Neural crest cell (in vitro differentiated cells): ENCODE measurements around the gene FBXO3. TPM values are rescaled to one million over a fixed set of nuclear protein-coding genes. Genes with fewer than 3 reads are reported as not detected.
A peak's percentile ranks its signal among the peaks of the same experiment; 100 is the strongest.

Experiments used
- DNase-seq: peaks from one replicate; pipeline ENCODE4 v3.0.0; 2021; ENCODE audit warnings: low read depth, mixed read lengths, low spot score
- H3K27ac Mint-ChIP-seq: one replicate; pipeline ENCODE4 v1.8.0; 2021; ENCODE audit warnings: mild to moderate bottlenecking, mixed read lengths; ENCODE audit not compliant: unreplicated experiment
- H3K27me3 Mint-ChIP-seq: 2 replicates; pipeline ENCODE4 v1.8.0; 2021; ENCODE audit warnings: low read depth, mild to moderate bottlenecking, mixed read lengths
- H3K36me3 Mint-ChIP-seq: 2 replicates; pipeline ENCODE4 v1.8.0; 2021; ENCODE audit warnings: low read depth, mild to moderate bottlenecking, mixed read lengths
- H3K4me1 Mint-ChIP-seq: 2 replicates; pipeline ENCODE4 v1.8.0; 2021; ENCODE audit warnings: mixed read lengths
- H3K4me3 Mint-ChIP-seq: one replicate; pipeline ENCODE4 v1.8.0; 2021; ENCODE audit warnings: mild to moderate bottlenecking, mixed read lengths
- H3K9me3 Mint-ChIP-seq: 2 replicates; pipeline ENCODE4 v1.8.0; 2021; ENCODE audit warnings: mixed read lengths
- CTCF ChIP-seq: fragments of 200-600 bp; sonication (generic); conservative IDR thresholded peaks from 2 replicates; pipeline ENCODE4 v1.5.0; 2021; ENCODE audit warnings: antibody characterized with exemption, mild to moderate bottlenecking
- total RNA-seq: library from RNA; stranded (reverse); gene quantifications from 2 replicates; pipeline ENCODE4 v1.2.1, GENCODE V29; 2021

FBXO3 gene
- total RNA-seq, 1 donor from 2014 or later = 23.2 TPM

- no peaks in the 10 kb centered on the region for H3K36me3 Mint-ChIP-seq
- H3K27ac Mint-ChIP-seq = no peak overlapping the region
- H3K4me1 Mint-ChIP-seq = peaks cover 62% of the 10 kb centered on the region
- TF ChIP-seq CTCF = no peak
- H3K9me3 Mint-ChIP-seq = no peaks in the 10 kb centered on the region
- DNase-seq = peak; percentile 31
- H3K27me3 Mint-ChIP-seq = no peaks in the 10 kb centered on the region
- peak overlapping the region; percentile 82 for H3K4me3 Mint-ChIP-seq
Measured at GRCh38 chr11:33700063-33700501, 74.2 kb downstream of the FBXO3 start.

GRCh38 chr11:33699515-33700062, 74.7 kb downstream of the FBXO3 start:
- no peak for TF ChIP-seq CTCF
- H3K4me3 Mint-ChIP-seq = peak overlapping the region; percentile 82
- H3K27ac Mint-ChIP-seq = no peak overlapping the region
- DNase-seq = no peak
- no peaks in the 10 kb centered on the region for H3K27me3 Mint-ChIP-seq
- no peaks in the 10 kb centered on the region for H3K36me3 Mint-ChIP-seq
- peaks cover 62% of the 10 kb centered on the region for H3K4me1 Mint-ChIP-seq
- no peaks in the 10 kb centered on the region for H3K9me3 Mint-ChIP-seq

GRCh38 chr11:33698921-33699320, 75.4 kb downstream of the FBXO3 start:
- no peaks in the 10 kb centered on the region for H3K27me3 Mint-ChIP-seq
- H3K4me1 Mint-ChIP-seq = peaks cover 58% of the 10 kb centered on the region
- DNase-seq = no peak
- no peaks in the 10 kb centered on the region for H3K36me3 Mint-ChIP-seq
- H3K27ac Mint-ChIP-seq = no peak overlapping the region
- H3K9me3 Mint-ChIP-seq = no peaks in the 10 kb centered on the region
- H3K4me3 Mint-ChIP-seq = peak overlapping the region; percentile 82
- no peak for TF ChIP-seq CTCF

- no peaks in the 10 kb centered on the region for H3K9me3 Mint-ChIP-seq
- H3K4me3 Mint-ChIP-seq = peak overlapping the region; percentile 52
- H3K27ac Mint-ChIP-seq = no peak overlapping the region
- H3K36me3 Mint-ChIP-seq = no peaks in the 10 kb centered on the region
- DNase-seq = no peak
- no peak for TF ChIP-seq CTCF
- H3K4me1 Mint-ChIP-seq = peaks cover 59% of the 10 kb centered on the region
- no peaks in the 10 kb centered on the region for H3K27me3 Mint-ChIP-seq
Measured at GRCh38 chr11:33697997-33698396, 76.3 kb downstream of the FBXO3 start.

- DNase-seq = no peak
- H3K27ac Mint-ChIP-seq = no peak overlapping the region
- H3K4me1 Mint-ChIP-seq = peaks cover 61% of the 10 kb centered on the region
Measured at GRCh38 chr11:33696931-33697638, 77.2 kb downstream of the FBXO3 start.

More at GRCh38 chr11:33696931-33697638, 77.2 kb downstream of the FBXO3 start:
- Mint-ChIP-seq H3K9me3 (no peaks in the 10 kb centered on the region), H3K36me3 (no peaks in the 10 kb centered on the region), H3K4me3 (no peak overlapping the region), H3K27me3 (no peaks in the 10 kb centered on the region)
- no peak for TF ChIP-seq CTCF
